Measurements from ENCODE around the gene STK33.

GRCh38 chr11:8621147-8621546 is 27.1 kb upstream of the STK33 start:
- TF ChIP-seq ZNF580 (CRISPR knock-in tag; IDR thresholded peaks at IDR 0.05; ENCODE audit: borderline replicate concordance, low read depth) (no peak), ATF7-NPFF (CRISPR knock-in tag; IDR thresholded peaks at IDR 0.05; ENCODE audit: low read depth) (no peak), DNMT3B (CRISPR knock-in tag; conservative IDR thresholded peaks at IDR 0.05) (no peak), ZNF280D (CRISPR knock-in tag; IDR thresholded peaks at IDR 0.05) (no peak), POLR2AphosphoS5 (IDR thresholded peaks at IDR 0.05; ENCODE audit: low read depth, low read length) (no peak), ZNF274 (CRISPR knock-in tag; IDR thresholded peaks at IDR 0.05) (no peak), SMC3 (IDR thresholded peaks at IDR 0.05; ENCODE audit: low read length) (no peak), ZBTB26 (CRISPR knock-in tag; IDR thresholded peaks at IDR 0.05; ENCODE audit: borderline replicate concordance) (no peak), JUNB (CRISPR knock-in tag; IDR thresholded peaks at IDR 0.05; ENCODE audit: borderline replicate concordance) (no peak), GABPA (IDR thresholded peaks at IDR 0.05; ENCODE audit: low read depth, low read length) (no peak), GABPA (CRISPR knock-in tag; IDR thresholded peaks at IDR 0.05; ENCODE audit: low read depth) (no peak)
